Thoracic aorta (tissue), 2 donors: ENCODE measurements around the gene CHST8. TPM values are rescaled to one million over a fixed set of nuclear protein-coding genes. Genes with fewer than 3 reads are reported as not detected.

Experiments used
- ATAC-seq: fragments of 150-250 bp; one replicate; pipeline ENCODE4 v1.8.0; 2017; ENCODE audit warnings: low read depth; ENCODE audit not compliant: insufficient number of reproducible peaks, low FRiP score
- DNase-seq: peaks from one replicate; pipeline ENCODE4 v3.0.0-alpha.2; 2020; ENCODE audit warnings: low spot score
- H3K27ac ChIP-seq, 2 donors: fragments of 200-600 bp; sonication (generic); 1 replicate in 1 of 2; 2 replicates in 1 of 2; pipeline ENCODE4 v1.5.1; 2016; ENCODE audit warnings: mild to moderate bottlenecking in 2 of 2, moderate library complexity in 2 of 2
- H3K27me3 ChIP-seq: fragments of 200-600 bp; sonication (generic); replicated peaks from 2 replicates; pipeline ENCODE4 v1.6.0; 2016; ENCODE audit warnings: mild to moderate bottlenecking; ENCODE audit not compliant: insufficient read depth
- H3K36me3 ChIP-seq: fragments of 200-600 bp; sonication (generic); one replicate; pipeline ENCODE4 v1.5.1; 2016
- H3K4me1 ChIP-seq, 2 donors: fragments of 200-600 bp; sonication (generic); 1 replicate in 1 of 2; 2 replicates in 1 of 2; pipeline versions ENCODE4 v1.5.1 to v1.6.0; 2016; ENCODE audit warnings: low read depth in 2 of 2, mild to moderate bottlenecking in 1 of 2; ENCODE audit not compliant: control insufficient read depth in 1 of 2
- H3K4me3 ChIP-seq: fragments of 200-600 bp; sonication (generic); 2 replicates; pipeline ENCODE4 v1.5.1; 2016; ENCODE audit warnings: mild to moderate bottlenecking
- H3K9me3 ChIP-seq: fragments of 200-600 bp; sonication (generic); 2 replicates; pipeline ENCODE4 v1.5.1; 2016
- total RNA-seq, 2 donors: library from RNA; depleted of rRNA; stranded (reverse); fragments of >200 nt; gene quantifications; one replicate each; pipeline versions ENCODE4 v1.1.0 to v1.2.3, GENCODE V29; 2016
- TF ChIP-seq, protein P1 (sequence below): fragments of 200-600 bp; sonication (generic); IDR thresholded peaks from one replicate; pipeline ENCODE4 v1.5.1; 2019; ENCODE audit warnings: antibody characterized with exemption

The CHST8 gene
- total RNA-seq, 2 donors from 2014 or later, result 0.28 TPM; not detected in 1

DNA sequence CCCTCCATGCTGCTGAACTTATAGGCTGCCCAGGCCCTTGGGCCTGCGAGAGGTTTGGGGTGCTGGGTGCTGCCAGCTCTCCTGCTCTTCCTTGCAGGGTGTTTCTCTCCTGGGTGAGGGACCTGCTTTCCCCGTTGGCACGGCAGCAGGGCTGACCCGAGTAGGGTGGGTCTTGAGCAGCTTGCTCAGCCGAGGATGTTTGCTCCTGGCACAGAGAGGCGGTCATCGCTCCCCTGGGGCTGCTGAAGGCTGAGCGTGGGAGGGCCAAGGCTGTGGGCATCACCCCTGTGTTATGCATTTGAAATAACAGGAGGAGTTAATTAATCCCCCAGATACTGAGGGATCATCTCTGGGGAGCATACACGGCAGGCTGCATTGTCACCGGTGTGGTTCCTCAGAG is 180.2 kb downstream of the CHST8 start:
- DNase-seq (no peak), ATAC-seq (no peak)
- peaks cover 13% of the 10 kb centered on the region for H3K36me3 ChIP-seq
- peaks cover 0 to 41% of the 10 kb centered on the region in 2 donors for H3K4me1 ChIP-seq
- H3K27me3 ChIP-seq, result no peaks in the 10 kb centered on the region
- no peak overlapping the region for H3K27ac ChIP-seq
- H3K9me3 ChIP-seq, result no peaks in the 10 kb centered on the region
- H3K4me3 ChIP-seq, result no peak overlapping the region
- TF ChIP-seq, protein P1, sequence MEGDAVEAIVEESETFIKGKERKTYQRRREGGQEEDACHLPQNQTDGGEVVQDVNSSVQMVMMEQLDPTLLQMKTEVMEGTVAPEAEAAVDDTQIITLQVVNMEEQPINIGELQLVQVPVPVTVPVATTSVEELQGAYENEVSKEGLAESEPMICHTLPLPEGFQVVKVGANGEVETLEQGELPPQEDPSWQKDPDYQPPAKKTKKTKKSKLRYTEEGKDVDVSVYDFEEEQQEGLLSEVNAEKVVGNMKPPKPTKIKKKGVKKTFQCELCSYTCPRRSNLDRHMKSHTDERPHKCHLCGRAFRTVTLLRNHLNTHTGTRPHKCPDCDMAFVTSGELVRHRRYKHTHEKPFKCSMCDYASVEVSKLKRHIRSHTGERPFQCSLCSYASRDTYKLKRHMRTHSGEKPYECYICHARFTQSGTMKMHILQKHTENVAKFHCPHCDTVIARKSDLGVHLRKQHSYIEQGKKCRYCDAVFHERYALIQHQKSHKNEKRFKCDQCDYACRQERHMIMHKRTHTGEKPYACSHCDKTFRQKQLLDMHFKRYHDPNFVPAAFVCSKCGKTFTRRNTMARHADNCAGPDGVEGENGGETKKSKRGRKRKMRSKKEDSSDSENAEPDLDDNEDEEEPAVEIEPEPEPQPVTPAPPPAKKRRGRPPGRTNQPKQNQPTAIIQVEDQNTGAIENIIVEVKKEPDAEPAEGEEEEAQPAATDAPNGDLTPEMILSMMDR, result no peak

DNA sequence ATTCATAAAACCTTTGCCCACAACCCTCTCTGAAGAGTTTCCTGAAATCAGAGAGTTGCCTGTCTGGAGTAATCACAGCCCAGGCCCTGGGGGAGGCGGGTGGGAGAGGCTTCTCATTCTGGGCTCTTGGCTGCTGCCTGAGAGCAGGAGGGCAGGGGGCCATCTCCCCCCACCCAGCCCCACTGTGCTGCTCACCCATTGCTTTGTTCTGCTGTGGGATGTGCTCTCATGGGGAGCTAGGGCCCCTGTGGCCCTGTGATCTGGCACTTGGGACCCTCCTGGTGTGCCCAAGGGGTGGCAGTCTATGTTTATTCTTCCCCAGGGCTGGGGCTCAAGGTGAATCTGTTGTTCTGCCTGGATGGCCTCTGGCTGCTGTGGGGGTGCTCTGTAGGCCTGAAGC is 181.0 kb downstream of the CHST8 start:
- Histone ChIP-seq H3K27me3 (no peaks in the 10 kb centered on the region), H3K27ac (no peak overlapping the region), H3K4me1 (peaks cover 0 to 41% of the 10 kb centered on the region in 2 donors), H3K36me3 (peaks cover 21% of the 10 kb centered on the region), H3K4me3 (no peak overlapping the region), H3K9me3 (no peaks in the 10 kb centered on the region)
- no peak for DNase-seq
- no peak for ATAC-seq
- TF ChIP-seq, protein P1, result no peak

GRCh38 chr19:33803383-33803782 is 181.6 kb downstream of the CHST8 start:
- DNase-seq, result no peak

GRCh38 chr19:33804021-33804799 is 182.5 kb downstream of the CHST8 start:
- peak; percentile 84 for ATAC-seq
- Histone ChIP-seq H3K4me3 (no peak overlapping the region), H3K4me1 (peaks cover 0 to 34% of the 10 kb centered on the region in 2 donors), H3K27ac (peak overlapping the region; percentile 38 to 47), H3K27me3 (no peaks in the 10 kb centered on the region), H3K9me3 (no peaks in the 10 kb centered on the region), H3K36me3 (peaks cover 26% of the 10 kb centered on the region)
- TF ChIP-seq, protein P1, result no peak
- no peak for DNase-seq

More at GRCh38 chr19:33803383-33803782, 181.6 kb downstream of the CHST8 start:
- no peaks in the 10 kb centered on the region for H3K9me3 ChIP-seq
- H3K27ac ChIP-seq, result peak overlapping the region; percentile 38 to 47
- TF ChIP-seq, protein P1, result no peak
- peaks cover 0 to 41% of the 10 kb centered on the region in 2 donors for H3K4me1 ChIP-seq
- no peak overlapping the region for H3K4me3 ChIP-seq
- ATAC-seq, result no peak
- H3K27me3 ChIP-seq, result no peaks in the 10 kb centered on the region
- H3K36me3 ChIP-seq, result peaks cover 26% of the 10 kb centered on the region

GRCh38 chr19:33805313-33805712 is 183.6 kb downstream of the CHST8 start:
- TF ChIP-seq, protein P1, result no peak
- peaks cover 0 to 24% of the 10 kb centered on the region in 2 donors for H3K4me1 ChIP-seq

More at GRCh38 chr19:33805313-33805712, 183.6 kb downstream of the CHST8 start:
- H3K4me3 ChIP-seq, result no peak overlapping the region
- ATAC-seq (no peak), DNase-seq (no peak)
- H3K36me3 ChIP-seq, result peaks cover 27% of the 10 kb centered on the region
- no peaks in the 10 kb centered on the region for H3K9me3 ChIP-seq
- H3K27ac ChIP-seq, result no peak overlapping the region
- no peaks in the 10 kb centered on the region for H3K27me3 ChIP-seq
